GM19023 (cell line): Measurements from ENCODE around the gene LRRC42.
"Not testable (repeated sequence)": the region's sequence is repeated elsewhere in the genome, so short reads cannot be mapped to it uniquely, and the experiment has no call there.

Source experiments
- ATAC-seq: cut with Tn5 transposase; IDR thresholded peaks from one replicate; pipeline ENCODE4 v1.9.1; 2021; ENCODE audit warnings: mild to moderate bottlenecking, moderate library complexity; ENCODE audit not compliant: unreplicated experiment

LRRC42 gene

DNA sequence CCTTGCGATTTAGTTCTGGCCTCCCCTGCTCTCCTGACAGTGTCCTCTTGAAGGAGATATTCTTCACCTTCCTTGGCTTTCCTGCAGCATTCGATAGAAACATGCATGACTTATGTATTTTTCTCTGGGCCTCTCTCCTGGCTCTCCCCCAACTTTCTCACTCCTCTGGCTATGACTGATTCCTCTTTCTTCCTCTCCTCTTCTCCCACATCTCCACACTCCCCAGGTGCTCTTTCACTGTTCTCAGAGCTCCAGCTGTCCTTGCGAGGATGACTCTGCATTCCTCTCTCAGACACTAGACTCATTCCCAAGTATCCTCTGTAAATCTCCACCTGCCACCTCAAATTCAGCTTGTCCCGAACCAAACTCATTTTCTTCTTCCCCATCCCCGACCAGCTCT, 18.0 kb downstream of the LRRC42 start:
- ATAC-seq: no peak

DNA sequence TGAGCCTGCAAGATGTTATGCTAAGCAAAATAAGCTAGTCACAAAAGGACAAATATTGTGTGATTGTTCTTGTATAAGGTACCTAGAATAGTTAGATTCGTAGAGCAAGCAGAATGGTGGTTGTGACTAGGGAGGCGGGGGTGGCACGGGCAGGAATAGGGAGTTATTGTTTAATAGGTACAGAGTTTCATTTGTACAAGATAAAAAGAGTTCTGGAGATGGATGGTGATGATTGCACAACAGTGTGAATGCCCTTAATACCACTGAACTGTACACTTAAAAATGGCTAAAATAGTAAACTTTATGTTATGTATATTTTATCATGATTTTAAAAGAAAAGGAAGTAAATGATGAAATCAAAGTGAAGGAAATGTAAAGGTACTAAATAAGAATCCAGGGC, 20.6 kb downstream of the LRRC42 start:
- no peak for ATAC-seq

GRCh38 chr1:53967409-53968124, 21.4 kb downstream of the LRRC42 start:
- no peak for ATAC-seq

GRCh38 chr1:53968125-53968513, 22.0 kb downstream of the LRRC42 start:
- no peak for ATAC-seq

DNA sequence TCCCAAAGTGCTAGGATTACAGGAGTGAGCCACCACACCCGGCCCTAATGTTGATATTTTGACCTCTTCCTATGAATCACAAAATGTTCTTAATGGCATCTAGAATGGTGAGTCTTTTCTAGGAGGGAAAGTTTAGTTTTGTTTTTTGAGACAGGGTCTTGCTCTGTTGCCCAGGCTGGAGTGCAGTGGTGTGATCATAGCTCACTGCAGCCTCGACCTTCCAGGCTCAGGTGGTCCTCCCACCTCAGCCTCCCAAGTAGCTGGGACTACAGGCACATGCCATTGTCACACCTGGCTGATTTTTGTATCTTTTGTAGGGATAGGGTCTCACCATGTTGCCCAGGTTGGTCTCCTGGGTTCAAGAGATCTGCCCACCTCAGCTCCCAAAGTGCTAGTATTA, 23.2 kb downstream of the LRRC42 start:
- ATAC-seq: not testable (repeated sequence)

GRCh38 chr1:53971718-53972117, 25.6 kb downstream of the LRRC42 start:
- ATAC-seq: no peak

DNA sequence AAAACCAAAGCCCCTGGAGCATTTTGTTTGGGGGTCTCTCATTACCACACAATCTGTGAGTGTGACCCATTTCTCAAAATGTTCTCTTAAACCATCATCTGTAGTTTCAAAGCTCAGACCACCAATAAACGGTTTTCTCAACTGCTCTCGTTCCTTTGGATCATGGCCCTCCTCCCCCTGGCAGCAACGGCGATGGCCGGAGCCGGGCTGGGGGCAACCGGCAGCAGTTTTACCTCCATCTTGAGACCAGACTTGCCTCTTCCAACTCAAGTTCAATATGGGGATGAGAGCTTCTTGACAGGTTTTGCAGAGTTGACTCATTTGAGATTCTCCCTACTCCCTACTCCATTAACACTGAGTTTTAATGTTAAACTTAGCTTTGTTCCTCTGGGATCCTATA, 29.7 kb downstream of the LRRC42 start:
- ATAC-seq: no peak

GRCh38 chr1:53979712-53980450, 33.7 kb downstream of the LRRC42 start:
- ATAC-seq: no peak

GRCh38 chr1:53981220-53981619, 35.1 kb downstream of the LRRC42 start:
- no peak for ATAC-seq

DNA sequence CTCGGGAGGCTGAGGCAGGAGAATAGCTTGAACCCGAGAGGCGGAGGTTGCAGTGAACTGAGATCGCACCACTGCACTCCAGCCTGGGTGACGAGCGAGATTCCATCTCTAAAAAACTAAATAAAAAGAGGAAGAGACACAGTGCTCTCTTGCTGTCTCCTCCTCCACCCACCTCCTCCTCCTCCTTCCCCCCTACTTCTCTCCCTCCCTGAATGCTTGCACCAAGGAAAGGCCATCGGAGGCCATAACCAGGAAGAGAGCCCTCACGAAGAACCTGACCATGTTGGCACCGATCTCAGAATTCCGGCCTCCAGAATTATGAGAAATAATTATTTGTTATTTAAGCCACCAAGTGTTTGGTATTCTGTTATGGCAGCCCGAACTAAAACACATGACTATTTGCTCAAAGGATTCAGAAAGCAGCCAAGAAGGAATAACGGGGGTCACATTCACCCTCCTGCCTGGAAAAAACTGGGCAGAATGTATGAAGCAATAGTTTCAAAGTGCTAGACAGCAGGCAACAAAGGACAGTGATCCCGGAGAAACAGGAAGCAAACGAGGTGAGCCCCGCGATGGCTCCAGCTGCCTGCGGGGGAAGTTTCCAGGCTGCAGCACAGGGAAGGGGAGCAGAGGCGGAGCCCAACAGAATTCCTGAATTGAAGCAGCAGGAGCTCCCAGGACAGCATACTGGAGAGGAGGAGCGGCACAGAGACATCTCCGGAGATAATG, 36.0 kb downstream of the LRRC42 start:
- no peak for ATAC-seq

DNA sequence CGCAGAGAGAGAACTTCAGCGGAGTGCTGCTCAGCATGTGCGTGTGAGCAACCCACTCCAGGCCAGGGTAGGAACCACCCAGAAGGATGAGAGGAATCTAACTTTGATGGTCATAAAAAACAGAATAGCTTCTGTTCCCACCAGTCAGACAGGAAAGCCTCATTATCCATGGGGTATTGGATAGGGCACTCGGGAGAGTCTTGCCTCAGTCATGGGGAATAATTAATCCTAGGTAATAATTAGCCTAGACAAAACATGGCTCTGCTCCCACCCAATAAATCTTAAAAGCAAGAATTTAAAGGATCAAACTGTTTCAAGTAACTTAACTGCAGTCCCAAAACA, 36.6 kb downstream of the LRRC42 start:
- no peak for ATAC-seq

DNA sequence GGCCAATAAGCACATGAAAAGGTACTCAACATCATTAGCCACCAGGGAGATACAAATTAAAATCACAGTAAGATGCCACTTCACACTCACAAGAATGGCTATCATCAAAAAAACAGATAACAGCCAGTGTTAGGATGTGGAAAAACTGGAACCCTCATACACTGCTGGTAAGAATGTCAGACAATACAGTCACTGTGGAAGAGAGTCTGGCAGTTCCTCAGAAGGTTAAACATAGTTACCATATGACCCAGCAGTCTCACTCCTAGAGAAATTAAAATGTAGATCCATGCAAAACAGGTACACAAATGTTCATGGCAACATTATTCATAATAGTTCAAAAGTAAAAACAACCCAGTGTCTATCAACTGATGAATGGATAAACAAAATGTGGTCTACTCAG, 38.6 kb downstream of the LRRC42 start:
- ATAC-seq: no peak

- ATAC-seq: no peak
Observed at GRCh38 chr1:53986458-53986857, 40.3 kb downstream of the LRRC42 start.

- ATAC-seq: no peak
Observed at GRCh38 chr1:53987880-53988279, 41.7 kb downstream of the LRRC42 start.

DNA sequence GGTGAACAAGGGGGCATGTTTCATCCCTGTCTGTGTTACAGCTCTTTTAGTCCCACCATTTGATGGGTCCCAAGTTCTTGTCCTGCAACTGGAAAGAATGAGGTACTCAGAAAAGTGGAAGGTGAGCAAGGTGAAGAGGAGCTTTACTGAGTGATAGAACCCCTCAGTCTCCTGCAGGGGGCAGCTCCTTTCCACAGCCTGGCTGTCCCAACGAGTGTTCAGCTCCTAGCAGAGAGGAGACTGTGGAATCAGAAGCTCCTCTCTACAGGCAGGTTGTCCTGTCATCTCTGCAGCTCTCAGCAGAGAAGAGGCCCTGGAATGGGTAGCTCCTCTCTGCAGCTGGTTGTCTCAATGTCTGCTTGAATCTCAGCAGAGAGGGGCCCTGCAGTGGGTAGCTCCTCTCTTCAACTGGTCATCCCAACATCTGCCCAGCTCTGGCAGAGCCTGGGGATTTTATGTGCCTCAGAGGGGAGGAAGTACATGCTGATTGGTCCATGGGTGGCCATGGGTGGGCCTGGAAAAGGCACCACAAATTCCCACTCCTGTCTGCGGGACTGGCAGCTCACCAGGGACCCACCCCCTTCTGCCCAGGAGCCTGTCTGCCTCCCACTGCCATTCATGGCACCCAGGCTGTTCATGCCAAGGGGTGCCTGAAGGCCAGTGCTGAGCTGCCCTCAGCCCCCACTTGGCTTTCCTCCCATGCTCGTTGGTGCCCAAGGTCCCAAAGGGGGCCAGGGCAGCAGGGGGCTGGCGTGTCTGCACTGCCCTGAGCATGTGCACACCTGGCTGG, 46.1 kb downstream of the LRRC42 start:
- no peak for ATAC-seq

DNA sequence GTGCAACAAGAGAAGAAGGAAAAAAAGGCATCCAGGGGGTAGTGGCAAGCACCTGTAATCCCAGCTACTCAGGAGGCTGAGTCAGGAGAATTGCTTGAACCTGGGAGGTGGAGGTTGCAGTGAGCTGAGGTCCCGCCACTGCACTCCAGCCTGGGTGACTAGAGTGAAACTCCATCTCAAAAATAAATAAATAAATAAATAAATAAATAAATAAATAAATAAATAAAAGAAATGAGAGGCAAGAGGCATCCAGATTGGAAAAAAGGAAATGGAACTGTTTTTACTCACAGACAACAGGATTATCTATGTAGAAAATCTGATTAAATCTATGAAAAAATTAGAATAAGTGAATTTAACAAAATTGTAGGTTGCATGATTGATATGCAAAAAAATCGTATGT, 48.4 kb downstream of the LRRC42 start:
- not testable (repeated sequence) for ATAC-seq

DNA sequence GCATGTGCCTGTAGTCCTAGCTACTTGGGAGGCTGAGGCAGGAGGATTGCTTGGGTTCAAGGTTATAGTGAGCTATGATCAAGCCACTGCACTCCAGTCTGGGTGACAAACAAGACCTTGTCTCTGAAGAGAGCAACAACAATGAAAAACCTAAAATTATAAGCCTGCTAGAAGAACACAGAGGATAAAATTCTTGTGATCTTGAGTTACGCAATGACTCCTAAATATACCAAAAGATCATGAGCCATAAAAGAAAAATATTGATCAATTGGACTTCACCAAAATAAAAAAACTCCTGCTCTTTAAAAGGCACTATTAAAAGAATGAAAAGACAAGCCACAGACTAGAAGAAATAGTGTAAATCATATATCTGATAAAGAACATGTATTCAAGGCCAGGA, 49.5 kb downstream of the LRRC42 start:
- no peak for ATAC-seq

DNA sequence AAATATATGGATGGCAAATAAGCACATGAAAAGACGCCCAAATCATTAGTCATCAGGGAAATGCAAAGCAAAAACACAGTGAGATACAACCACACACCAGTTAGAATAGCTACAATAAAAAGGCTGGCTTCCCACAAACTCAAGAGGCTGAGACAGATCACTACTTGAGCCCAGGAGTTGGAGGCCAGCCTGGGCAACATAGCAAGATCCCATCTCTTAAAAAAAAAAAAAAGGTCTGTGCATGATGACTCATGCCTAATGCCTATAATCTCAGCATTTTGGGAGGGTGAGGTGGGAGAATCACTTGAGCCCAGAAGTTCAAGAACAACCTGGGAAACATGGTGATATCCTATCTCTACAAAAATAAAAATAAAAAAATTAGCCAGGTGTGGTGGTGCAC, 52.1 kb downstream of the LRRC42 start:
- no peak for ATAC-seq

GRCh38 chr1:53999920-54000319, 53.8 kb downstream of the LRRC42 start:
- no peak for ATAC-seq

DNA sequence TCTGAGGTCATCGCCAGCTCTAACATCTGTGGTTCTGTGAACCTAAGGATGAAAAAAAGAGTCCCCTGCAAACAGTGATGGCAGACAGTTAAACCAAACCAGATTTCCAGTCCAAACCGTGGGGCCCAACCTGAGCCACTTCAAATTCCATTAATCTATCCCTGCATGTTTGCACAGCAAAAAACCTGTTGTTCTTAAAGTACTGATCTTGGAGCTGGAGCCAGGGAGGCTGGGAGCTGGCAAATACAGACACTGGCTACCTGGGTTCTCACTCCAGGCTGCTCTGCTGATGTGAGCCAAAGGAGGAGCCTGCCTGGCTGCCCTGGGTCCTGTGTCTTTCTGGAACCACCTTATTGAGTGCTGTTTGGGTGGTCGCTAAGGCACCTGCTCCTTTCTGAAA, 55.4 kb downstream of the LRRC42 start:
- ATAC-seq: no peak

GRCh38 chr1:54002544-54003248, 56.5 kb downstream of the LRRC42 start:
- no peak for ATAC-seq
